Measurements from ENCODE around the gene DNER.

DNA sequence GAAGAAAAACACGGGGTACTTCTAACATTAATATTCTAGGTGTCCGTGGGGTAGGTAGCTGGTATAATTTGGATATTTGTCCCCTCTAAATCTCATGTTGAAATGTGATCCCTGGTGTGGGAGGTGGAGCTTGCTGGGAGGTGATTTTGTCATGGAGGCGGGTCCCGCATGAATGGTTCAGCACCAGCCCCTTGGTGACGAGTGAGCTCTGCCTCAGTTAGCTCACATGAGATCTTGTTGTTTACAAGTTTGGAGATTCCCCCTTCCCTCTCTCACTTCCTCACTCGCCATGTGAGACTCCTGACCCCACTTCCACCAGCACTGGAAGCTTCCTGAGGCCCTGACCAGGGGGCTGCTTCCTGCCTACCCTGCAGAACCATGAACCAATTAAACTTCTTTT is 35.4 kb upstream of the DNER start:
- TF ChIP-seq EZH2phosphoT487 (IDR thresholded peaks at IDR 0.05; ENCODE audit: insufficient read depth, low read depth) (no peak), EZH2 (IDR thresholded peaks at IDR 0.05; ENCODE audit: insufficient read depth, poor library complexity, severe bottlenecking) (no peak)

Measured in GM23248 (cell line).